SU-DHL-6 (cell line): ENCODE measurements around the gene ABCA12.

ENCODE experiments used
- H2AFZ ChIP-seq: fragments of 200-600 bp; sonication (generic); 2 replicates; pipeline ENCODE4 v1.6.1; 2014; ENCODE audit warnings: low read depth, mild to moderate bottlenecking, moderate library complexity, mixed read lengths, antibody characterized with exemption, low read length; ENCODE audit not compliant: severe bottlenecking
- H3F3A ChIP-seq: fragments of 200-600 bp; shearing (Covaris generic); 2 replicates; pipeline ENCODE4 v1.6.0; 2016; ENCODE audit warnings: antibody characterized with exemption, mild to moderate bottlenecking; ENCODE audit not compliant: insufficient read depth
- H3K27ac ChIP-seq: fragments of 200-600 bp; sonication (generic); 2 replicates; pipeline ENCODE4 v1.5.1; 2016; ENCODE audit warnings: low read depth, mild to moderate bottlenecking, low read length, moderate library complexity, mixed read lengths
- H3K27me3 ChIP-seq: fragments of 200-600 bp; sonication (generic), shearing (Covaris generic); 2 replicates; pipeline ENCODE4 v1.6.0; 2014; ENCODE audit warnings: mild to moderate bottlenecking, low read length
- H3K36me3 ChIP-seq: fragments of 200-600 bp; sonication (generic); 2 replicates; pipeline ENCODE4 v1.6.1; 2014; ENCODE audit warnings: mild to moderate bottlenecking, low read length, mixed read lengths
- H3K4me2 ChIP-seq: fragments of 300-600, 200-600 bp; shearing (Covaris generic), sonication (generic); 2 replicates; pipeline ENCODE4 v1.6.0; 2014; ENCODE audit warnings: low read length, low read depth, mild to moderate bottlenecking; ENCODE audit not compliant: poor library complexity, severe bottlenecking
- H3K4me3 ChIP-seq: fragments of 200-600 bp; sonication (generic); 2 replicates; pipeline ENCODE4 v1.5.1; 2014; ENCODE audit warnings: antibody characterized with exemption, low read length, mild to moderate bottlenecking, mixed read lengths; ENCODE audit not compliant: insufficient read depth, poor library complexity, severe bottlenecking
- H3K79me2 ChIP-seq: fragments of 200-600 bp; sonication (generic); 2 replicates; pipeline ENCODE4 v1.6.1; 2014; ENCODE audit warnings: mild to moderate bottlenecking, low read length, moderate library complexity; ENCODE audit not compliant: insufficient read depth
- H3K9ac ChIP-seq: fragments of 200-600 bp; sonication (generic); 2 replicates; pipeline ENCODE4 v1.7.0; 2014; ENCODE audit warnings: mild to moderate bottlenecking, low read length
- H3K9me2 ChIP-seq: fragments of 200-600 bp; sonication (generic); replicated peaks from 2 replicates; pipeline ENCODE4 v1.6.1; 2014; ENCODE audit warnings: low read length; ENCODE audit not compliant: insufficient read depth
- H3K9me3 ChIP-seq: fragments of 200-600 bp; sonication (generic); 2 replicates; pipeline ENCODE4 v1.6.1; 2014; ENCODE audit warnings: low read length, mixed read lengths; ENCODE audit not compliant: insufficient read depth
- H4K20me1 ChIP-seq: fragments of 200-600 bp; sonication (generic); 2 replicates; pipeline ENCODE4 v1.6.1; 2014; ENCODE audit warnings: low read depth, mild to moderate bottlenecking, antibody characterized with exemption, low read length, moderate library complexity, mixed read lengths
- CTCF ChIP-seq: fragments of 200-600 bp; sonication (generic); IDR thresholded peaks from one replicate; pipeline ENCODE4 v1.5.1; 2017; ENCODE audit warnings: antibody characterized with exemption, mild to moderate bottlenecking, low read length, moderate library complexity; ENCODE audit not compliant: insufficient read depth, poor library complexity, severe bottlenecking
- EZH2phosphoT487 ChIP-seq: fragments of 200-600 bp; sonication (generic), shearing (Covaris generic); conservative IDR thresholded peaks from 2 replicates; pipeline ENCODE4 v1.6.1; 2018; ENCODE audit warnings: mild to moderate bottlenecking, antibody characterized with exemption, low read length, moderate library complexity, mixed read lengths

ABCA12 gene

DNA sequence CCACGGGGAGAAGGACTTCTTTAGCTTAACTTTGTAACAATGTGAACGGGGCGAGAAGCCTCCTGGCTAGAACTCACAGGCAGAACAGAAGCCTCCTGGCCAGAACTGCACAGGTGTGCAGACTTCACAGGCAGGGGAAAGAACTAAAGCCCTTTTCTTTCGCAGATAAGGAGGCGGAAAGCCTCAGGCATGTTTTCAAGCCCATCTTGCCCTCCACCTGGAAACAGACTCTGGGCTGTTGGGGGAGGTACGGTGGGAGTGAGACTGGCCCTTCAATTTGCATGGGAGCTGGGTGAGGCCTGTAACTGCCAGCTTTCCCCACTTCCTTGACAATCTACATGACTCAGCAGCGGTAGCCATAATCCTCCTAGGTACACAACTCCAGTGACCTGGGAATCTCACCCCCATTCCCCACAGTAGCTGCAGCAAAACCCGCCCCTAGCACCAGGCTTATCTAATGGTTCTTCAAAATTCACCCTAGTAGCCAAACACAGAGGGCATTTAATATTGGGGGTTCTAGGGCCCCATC, 22.9 kb upstream of the ABCA12 start:
- Histone ChIP-seq H2AFZ (no peak overlapping the region), H3K36me3 (no peaks in the 10 kb centered on the region), H3K79me2 (no peaks in the 10 kb centered on the region), H3K27me3 (no peaks in the 10 kb centered on the region), H3K9me3 (no peaks in the 10 kb centered on the region), H3K27ac (no peak overlapping the region), H3K9ac (no peak overlapping the region), H3K9me2 (no peaks in the 10 kb centered on the region), H3K4me2 (no peak overlapping the region), H3K4me3 (no peak overlapping the region), H3F3A (no peaks in the 10 kb centered on the region), H4K20me1 (no peaks in the 10 kb centered on the region)
- no peak for TF ChIP-seq CTCF
- no peak for TF ChIP-seq EZH2phosphoT487

- Histone ChIP-seq H3K9me3 (no peaks in the 10 kb centered on the region), H3K9ac (no peak overlapping the region), H4K20me1 (no peaks in the 10 kb centered on the region), H2AFZ (no peak overlapping the region), H3K27ac (no peak overlapping the region), H3K36me3 (no peaks in the 10 kb centered on the region), H3K9me2 (no peaks in the 10 kb centered on the region), H3K79me2 (no peaks in the 10 kb centered on the region), H3K27me3 (no peaks in the 10 kb centered on the region), H3K4me2 (no peak overlapping the region), H3F3A (no peaks in the 10 kb centered on the region), H3K4me3 (no peak overlapping the region)
- TF ChIP-seq EZH2phosphoT487 (no peak), CTCF (no peak)
Measured at GRCh38 chr2:215160081-215160480, 21.7 kb upstream of the ABCA12 start.

- no peak overlapping the region for H3K4me3 ChIP-seq
- no peak for TF ChIP-seq EZH2phosphoT487
- no peak for TF ChIP-seq CTCF
- no peaks in the 10 kb centered on the region for H3K79me2 ChIP-seq
- no peak overlapping the region for H3K9ac ChIP-seq
- no peaks in the 10 kb centered on the region for H3K9me2 ChIP-seq
- no peak overlapping the region for H3K27ac ChIP-seq
- H3K4me2 ChIP-seq: no peak overlapping the region
- no peaks in the 10 kb centered on the region for H3K27me3 ChIP-seq
- H3K9me3 ChIP-seq: no peaks in the 10 kb centered on the region
- no peaks in the 10 kb centered on the region for H3K36me3 ChIP-seq
- no peak overlapping the region for H2AFZ ChIP-seq
- no peaks in the 10 kb centered on the region for H3F3A ChIP-seq
- H4K20me1 ChIP-seq: no peaks in the 10 kb centered on the region
Measured at GRCh38 chr2:215156453-215156852, 18.0 kb upstream of the ABCA12 start.
